Stimulated activated CD4-positive, alpha-beta T cell treated with anti-CD3 and anti-CD28 coated beads, Interleukin-4, amount 100 ng/mL, for 4 hours (primary cell): ENCODE measurements around the gene TMEM150B.

Experiments
- DNase-seq, 2 experiments: peaks; one replicate each; pipeline ENCODE4 v3.0.0-alpha.2; 2020

Gene TMEM150B, protein sequence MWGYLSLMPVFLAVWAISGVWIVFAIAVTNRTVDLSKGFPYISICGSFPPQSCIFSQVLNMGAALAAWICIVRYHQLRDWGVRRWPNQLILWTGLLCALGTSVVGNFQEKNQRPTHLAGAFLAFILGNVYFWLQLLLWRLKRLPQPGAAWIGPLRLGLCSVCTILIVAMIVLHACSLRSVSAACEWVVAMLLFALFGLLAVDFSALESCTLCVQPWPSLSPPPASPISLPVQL

GRCh38 chr19:55325172-55325571 is at the start of gene TMEM150B:
TMEM150B (minus strand) TSS chr19:55325341; CDS start chr19:55321036, 4,305 bp downstream.
- no peak for DNase-seq

DNA sequence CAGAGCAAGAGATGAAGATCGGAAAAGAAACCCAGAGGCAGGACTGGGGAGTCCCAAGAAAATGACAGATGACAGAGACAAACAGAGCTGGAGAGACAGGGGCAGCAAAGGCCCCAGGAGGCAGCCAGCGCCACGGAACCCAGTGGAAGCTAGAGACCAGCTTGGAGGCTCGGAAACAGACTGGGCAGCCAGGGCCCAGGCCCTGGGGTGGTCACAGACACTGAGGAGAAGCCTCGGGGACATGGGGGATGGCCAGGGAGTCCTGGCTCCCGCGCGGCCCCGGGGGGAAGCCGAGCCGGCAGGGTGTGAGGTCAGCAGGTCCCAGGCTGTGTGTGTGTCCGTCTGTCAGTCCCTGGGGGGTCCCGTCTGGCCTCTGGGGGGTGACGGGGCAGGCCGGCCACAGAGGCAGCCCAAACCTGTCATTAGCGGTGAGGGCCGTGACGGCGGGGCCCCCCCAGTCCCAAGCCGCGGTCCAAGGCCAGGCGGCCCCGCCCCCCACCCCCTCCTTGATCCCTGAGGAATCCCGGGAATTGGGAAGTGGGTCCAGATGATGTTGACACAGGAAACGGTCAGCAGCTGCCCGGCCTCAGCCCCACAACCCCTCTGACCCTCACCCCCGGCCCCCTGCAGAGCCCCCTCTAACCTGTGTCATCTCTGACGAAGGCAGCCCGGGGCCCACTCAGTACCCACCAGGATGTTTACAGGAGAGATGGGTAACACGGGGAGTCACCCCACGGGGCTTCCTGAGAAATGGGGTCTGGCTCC is 49.0 kb upstream of the TMEM150B start:
- no peak for DNase-seq

DNA sequence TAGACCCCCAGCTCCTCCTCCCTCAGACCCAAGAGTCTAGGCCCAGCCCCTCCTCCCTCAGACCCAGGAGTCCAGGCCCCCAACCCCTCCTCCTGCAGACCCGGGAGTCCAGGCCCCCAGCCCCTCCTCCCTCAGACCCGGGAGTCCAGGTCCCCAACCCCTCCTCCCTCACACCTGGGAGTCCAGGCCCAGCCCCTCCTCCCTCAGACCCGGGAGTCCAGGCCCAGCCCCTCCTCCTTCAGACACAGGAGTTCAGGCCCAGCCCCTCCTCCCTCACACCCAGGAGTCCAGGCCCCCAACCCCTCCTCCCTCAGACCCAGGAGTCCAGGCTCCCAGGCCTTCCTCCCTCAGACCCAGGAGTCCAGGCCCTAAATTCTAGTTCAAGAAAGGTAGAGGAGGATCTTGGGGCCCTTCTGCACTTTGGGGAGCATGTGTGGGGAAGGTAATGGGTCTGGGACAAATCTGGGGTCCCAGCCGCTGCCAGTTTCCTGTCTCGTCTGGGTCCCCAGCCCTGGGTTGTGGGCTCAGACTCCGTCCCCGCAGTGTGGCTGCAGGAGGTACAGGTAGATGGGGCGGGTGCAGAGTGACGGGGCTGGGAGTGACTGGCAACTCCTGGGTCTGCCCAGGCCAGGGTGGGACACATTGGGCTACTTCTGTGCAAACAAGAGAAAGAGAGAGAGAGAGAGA is 48.3 kb upstream of the TMEM150B start:
- DNase-seq, result no peak

DNA sequence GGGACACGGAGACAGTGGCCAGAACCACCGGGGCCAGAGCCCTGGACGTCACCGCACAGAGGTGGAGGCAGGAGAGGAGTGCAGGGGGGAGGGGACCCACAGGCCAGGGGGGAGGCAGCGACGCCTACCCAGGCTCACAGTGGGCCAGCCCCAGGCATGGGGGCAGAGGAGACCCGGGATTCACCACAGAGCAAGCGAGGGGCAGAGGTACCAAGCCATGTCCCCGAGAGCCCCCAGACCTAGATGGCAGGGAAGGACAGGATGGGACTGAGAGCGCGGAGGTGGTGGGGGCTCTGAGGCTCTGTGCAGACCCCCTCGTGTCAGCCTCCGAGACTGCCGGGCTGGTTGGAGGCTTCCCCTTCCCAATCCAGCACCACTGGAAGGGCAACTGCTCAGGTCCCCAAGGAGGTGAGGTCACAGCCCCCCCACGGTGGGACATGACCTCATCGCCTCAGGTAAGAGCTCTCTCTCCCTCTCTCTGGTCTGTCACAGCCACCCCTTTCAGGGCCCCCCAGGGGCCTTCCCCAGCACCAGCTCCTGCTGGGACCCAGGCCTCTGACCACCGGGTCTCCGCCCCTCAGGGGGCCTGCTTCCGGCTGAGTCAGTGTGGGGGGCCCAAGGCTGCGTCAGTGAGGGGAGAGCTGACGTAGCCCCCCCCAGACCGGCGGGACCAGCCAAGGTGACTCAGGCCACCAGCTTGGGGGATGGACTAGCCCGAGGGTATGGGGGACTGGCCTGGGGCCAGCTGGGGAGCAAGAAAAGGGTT is 47.4 kb upstream of the TMEM150B start:
- no peak for DNase-seq

DNA sequence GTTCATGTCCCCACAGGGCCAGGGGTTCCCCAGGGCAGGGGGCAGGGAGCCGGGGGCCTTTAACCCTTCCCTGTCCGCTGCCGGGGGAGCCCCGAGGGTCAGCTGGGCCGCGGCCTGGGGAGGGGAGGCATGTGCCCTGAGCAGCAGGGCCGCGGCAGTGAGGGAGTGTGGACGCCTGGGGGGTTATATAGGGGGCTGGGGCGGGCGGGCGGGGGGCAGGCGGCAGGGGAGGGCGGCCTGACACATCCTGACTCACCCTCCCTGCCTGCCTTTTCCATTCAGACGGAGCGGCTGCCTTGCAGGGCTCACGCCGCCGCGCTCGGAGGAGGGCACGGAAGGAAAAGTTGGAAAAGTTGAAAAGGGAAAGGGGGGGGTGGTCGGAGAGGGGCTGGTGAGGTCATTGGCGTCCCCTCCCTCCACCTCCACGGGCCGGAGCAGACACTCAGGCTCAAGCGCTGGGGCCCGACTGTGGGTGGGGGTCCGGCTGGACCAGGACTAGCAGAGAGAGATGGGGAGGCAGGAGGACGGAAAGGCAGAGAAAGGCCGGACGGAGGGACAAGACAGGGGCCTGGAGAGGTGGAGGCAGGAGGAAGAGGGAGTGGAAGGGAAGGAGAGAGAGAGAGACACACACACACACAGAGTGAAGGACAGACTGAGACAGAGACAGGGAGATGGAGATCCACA is 45.3 kb upstream of the TMEM150B start, which contains the start of gene IL11:
TSS of gene IL11 (minus strand) at position 159 of the 684 bp plus-strand sequence. CDS start at position 6, 153 bp downstream.
- DNase-seq, result no peak

DNA sequence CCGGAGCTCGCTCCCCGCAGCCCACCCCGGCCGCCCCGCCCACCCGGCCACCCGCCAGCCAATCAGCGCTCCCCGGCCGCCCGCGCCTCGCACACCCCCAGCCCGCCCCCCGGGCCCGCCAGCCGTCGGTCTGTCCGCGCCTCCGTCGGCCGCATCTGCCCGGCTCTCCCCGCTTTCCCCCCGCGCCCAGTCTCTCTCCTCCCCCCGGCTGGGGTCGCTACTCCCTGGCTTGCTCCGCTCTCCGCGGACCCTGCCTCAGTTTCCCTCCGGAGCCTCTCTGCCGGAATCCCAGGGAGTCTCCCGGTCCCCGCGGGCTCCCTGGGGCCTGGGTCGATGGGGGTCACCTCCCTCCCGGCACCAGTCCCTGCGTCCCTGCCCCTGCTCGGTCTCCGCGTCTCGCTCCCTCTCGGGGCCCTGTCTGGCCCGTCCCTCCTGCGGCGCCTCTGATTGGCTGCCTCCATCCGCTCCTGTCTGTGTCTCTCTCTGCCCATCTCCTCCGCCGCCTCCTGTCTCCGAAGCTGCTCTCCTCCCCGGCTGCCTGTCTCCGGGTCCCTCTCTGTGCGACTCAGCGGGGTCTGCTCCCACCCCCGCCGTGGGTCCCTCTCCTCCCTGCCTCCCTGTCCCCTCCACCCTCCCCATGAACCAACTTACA is 44.6 kb upstream of the TMEM150B start:
- DNase-seq, result no peak

GRCh38 chr19:55368701-55369563 is 43.8 kb upstream of the TMEM150B start:
- peak in 1 of 2 experiments; percentile 24 for DNase-seq

- no peak for DNase-seq
Measured at GRCh38 chr19:55368106-55368505, 43.0 kb upstream of the TMEM150B start.

DNA sequence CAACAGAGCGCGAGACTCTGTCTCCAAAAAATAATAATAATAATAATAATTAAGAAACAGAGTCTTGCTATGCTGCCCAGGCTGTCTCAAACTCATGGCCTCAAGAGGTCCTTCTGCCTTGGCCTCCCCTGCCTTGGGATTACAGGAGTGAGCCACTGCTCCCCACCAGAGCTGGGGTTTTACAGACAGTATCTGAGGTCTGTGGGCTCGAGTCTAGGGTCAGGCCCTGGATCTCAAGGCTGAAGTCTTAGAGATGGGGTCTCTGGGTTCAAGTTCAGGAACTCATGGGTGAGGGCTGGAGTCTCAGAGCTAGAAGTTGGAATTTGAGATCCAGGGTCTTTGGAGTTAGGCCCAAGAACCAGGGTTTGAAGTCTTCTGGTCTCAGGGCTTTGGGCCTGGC is 41.6 kb upstream of the TMEM150B start:
- no peak for DNase-seq

GRCh38 chr19:55365964-55366363 is 40.8 kb upstream of the TMEM150B start:
- no peak for DNase-seq

DNA sequence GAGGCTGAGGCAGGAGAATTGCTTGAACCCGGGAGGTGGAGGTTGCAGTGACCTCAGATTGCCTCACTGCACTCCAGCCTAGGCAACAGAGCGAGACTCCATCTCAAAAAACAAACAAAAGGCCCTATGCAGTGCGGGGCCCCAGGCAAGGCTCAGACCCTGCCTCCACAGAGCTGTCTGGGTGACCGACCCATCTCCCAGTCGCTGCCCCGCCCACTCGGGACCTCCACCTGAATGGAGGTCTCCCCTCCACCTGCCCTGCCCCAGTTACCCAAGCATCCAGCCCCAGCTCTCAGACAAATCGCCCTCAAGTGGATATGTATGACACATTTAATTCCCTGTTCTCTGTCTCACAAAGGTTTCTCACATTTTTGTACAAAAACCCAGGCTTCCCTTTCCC is 40.1 kb upstream of the TMEM150B start:
- no peak for DNase-seq

DNA sequence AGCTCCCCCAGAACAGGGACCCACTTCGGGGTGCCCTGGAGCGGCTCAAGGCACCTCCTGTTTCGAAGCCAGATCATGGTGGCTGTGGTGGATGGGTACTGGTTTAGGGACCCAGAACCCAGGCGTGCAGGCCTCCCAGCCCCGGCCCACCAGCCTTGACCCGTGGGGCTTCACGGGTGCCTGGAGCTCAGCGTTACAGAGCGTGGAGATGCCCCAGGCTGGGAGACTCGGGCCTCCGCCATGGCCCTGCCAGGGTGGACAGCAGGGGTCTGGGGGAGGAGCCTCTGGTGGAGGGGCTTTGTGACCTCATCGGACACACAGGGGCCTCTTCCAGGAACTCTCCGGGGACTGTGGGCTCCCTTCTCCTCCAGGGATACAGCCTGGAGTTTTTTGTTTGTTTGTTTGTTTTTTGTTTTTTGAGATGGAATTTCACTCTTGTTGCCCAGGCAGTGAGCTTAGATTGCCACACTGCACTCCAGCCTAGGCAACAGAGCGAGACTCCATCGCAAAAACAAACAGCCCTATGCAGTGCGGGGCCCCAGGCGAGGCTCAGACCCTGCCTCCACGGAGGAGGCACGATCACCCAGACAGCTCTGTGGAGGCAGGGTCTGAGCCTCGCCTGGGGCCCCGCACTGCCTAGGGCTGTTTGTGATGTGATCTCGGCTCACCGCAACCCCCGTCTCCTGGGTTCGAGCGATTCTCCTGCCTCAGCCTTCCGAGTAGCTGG is 38.0 kb upstream of the TMEM150B start, which contains the start of gene GARIN5B:
TSS of gene GARIN5B (minus strand) at position 271 of the 727 bp plus-strand sequence. CDS start at position 77, 194 bp downstream.
- no peak for DNase-seq

DNA sequence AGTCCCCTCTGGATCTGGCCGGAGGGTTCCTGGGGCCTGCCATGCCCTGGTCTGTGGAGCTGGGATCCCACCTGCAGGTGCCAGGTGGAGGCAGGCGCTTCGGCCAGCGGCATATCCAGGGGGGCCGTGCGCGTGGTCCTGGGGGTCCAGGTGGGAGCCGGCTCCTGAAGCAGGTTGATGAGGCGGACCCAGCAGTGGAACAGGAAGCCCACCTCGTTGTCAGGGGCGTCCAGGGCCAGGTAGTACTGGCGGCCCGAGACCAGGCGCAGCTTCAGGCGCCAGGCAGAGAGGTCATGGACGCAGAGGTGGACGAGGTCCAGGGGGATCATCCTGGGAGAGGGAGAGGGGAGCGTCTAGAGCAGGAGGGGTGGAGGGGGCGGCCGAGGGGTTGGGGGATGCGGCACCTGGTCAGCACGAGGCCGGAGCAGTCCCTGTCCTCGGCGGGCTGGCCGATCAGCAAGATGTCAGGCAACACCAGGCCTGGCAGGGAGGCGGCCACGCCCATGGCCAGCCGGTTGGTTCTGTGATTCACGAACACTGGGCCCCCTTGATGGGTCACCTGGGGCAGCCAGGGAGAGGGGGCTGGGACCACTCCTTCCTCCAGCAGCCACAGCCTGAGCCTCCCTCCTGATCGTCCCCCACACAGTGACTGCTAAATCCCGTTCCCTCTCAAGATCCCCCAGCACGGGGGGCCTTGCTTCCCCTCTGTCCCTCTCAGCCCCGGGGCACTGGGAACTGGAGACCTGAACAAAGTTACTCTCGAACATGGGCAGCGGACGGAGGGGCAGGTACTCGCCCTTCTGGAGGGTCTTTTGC is 37.2 kb upstream of the TMEM150B start:
- DNase-seq, result no peak

DNA sequence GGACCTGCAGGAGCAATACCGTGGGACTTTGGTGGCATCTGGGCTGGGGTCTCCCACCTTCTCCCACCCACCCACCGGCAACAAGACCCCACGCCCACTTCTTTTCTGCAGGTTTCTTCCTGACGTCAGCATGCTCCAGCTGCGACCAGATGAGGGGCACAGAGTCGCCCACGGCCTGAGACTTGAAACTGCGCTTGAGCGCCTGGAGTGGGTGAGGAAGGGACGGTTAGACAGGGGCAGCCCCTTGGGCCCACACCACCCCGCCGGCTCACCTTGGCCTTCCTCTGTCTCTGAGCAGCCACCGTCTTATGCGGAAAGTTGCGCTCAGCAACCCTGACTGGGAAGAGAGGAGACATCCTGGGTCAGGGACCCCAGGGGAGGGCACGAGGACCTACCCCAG is 35.8 kb upstream of the TMEM150B start:
- no peak for DNase-seq

- DNase-seq, result no peak
Measured at GRCh38 chr19:55358943-55359908, 34.1 kb upstream of the TMEM150B start.

GRCh38 chr19:55358493-55358892 is 33.4 kb upstream of the TMEM150B start:
- DNase-seq, result no peak

- DNase-seq, result no peak
Measured at GRCh38 chr19:55355213-55355821, 30.2 kb upstream of the TMEM150B start.
